ENCODE measurements around the gene TENM3. TPM values are rescaled to one million over a fixed set of nuclear protein-coding genes. Genes with fewer than 3 reads are reported as not detected.

The TENM3 gene
- total and polyA plus RNA-seq, 10 of the 15 experiments (the other 5 are each of a cell fraction or from before 2014, with no cell fraction given): 0.01 to 1.7 (median 0.08) TPM; not detected in 2

DNA sequence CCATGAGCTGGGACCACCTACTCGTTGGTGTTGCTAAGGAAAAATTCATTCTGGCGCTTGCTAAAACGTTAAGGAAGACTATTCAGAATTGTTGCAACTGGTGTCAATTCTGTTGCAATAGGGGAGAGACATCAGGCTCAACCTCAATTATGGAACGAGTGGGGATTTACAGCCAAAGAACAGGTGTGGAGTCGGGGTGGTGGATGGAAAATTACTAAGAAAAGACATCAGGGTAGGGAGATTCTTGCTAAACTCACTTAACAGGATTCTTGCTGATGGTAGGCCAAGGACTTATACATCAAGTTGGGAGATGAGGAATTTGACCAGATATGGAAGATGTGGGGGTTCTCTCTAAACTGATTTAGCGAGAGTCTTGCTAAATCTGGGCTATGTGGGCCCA is 139.7 kb downstream of the TENM3 start (continued):
- TF ChIP-seq, protein P1, sequence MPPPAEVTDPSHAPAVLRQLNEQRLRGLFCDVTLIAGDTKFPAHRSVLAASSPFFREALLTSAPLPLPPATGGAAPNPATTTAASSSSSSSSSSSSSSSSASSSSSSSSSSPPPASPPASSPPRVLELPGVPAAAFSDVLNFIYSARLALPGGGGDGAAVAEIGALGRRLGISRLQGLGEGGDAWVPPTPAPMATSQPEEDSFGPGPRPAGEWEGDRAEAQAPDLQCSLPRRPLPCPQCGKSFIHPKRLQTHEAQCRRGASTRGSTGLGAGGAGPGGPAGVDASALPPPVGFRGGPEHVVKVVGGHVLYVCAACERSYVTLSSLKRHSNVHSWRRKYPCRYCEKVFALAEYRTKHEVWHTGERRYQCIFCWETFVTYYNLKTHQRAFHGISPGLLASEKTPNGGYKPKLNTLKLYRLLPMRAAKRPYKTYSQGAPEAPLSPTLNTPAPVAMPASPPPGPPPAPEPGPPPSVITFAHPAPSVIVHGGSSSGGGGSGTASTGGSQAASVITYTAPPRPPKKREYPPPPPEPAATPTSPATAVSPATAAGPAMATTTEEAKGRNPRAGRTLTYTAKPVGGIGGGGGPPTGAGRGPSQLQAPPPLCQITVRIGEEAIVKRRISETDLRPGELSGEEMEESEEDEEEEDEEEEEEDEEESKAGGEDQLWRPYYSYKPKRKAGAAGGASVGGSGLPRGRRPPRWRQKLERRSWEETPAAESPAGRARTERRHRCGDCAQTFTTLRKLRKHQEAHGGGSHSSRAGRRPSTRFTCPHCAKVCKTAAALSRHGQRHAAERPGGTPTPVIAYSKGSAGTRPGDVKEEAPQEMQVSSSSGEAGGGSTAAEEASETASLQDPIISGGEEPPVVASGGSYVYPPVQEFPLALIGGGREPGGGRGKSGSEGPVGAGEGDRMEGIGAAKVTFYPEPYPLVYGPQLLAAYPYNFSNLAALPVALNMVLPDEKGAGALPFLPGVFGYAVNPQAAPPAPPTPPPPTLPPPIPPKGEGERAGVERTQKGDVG (CRISPR knock-in tag; IDR thresholded peaks at IDR 0.05): no peak
- TF ChIP-seq STAT3 (IDR thresholded peaks at IDR 0.05; ENCODE audit: low read depth, low read length) (no peak), WRNIP1 (IDR thresholded peaks at IDR 0.05; ENCODE audit: borderline replicate concordance, low read depth, low read length) (no peak), FOS (IDR thresholded peaks at IDR 0.05; ENCODE audit: borderline replicate concordance, extremely low read depth, insufficient read length) (no peak), HCFC1 (IDR thresholded peaks at IDR 0.05; ENCODE audit: low read length) (no peak), DPF2 (IDR thresholded peaks at IDR 0.05) (no peak), SP1 (IDR thresholded peaks at IDR 0.05; ENCODE audit: low read depth, low read length) (no peak), MYB (IDR thresholded peaks at IDR 0.05; ENCODE audit: borderline replicate concordance, low read depth, low read length) (no peak), NFXL1 (IDR thresholded peaks at IDR 0.05; ENCODE audit: borderline replicate concordance) (no peak), SREBF1 (IDR thresholded peaks at IDR 0.05; ENCODE audit: low read length) (no peak), RBBP5 (conservative IDR thresholded peaks at IDR 0.05) (no peak)

DNA sequence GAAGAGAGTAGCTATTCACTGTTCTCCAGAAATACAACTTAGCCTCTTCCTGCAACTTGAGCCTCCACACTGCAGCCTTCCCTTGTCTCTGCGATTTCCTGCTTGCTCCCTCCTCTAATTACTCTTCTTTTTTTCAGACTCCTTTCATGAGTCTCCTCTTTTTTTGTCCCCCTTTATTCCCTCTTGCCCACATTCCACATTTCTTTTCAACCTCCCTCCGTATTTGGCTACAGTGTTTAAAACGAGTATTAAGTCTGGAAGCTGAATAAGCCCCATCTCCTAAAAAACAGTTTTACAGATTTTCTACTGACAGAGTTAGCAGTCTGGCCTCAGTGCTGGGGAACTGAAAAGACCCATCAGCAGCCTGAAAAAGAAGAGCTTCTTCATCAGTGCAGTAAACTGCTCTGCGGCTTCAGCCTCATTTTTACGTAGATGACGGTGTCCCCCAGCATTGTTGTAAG is 141.5 kb downstream of the TENM3 start:
- Histone ChIP-seq H3K4me2 (ENCODE audit: control insufficient read depth, insufficient read depth) (no peak overlapping the region), H4K20me1 (ENCODE audit: control insufficient read depth, insufficient read depth) (no peaks in the 10 kb centered on the region), H3K27ac (ENCODE audit: control insufficient read depth, insufficient read depth) (no peak overlapping the region), H3K36me3 (ENCODE audit: control insufficient read depth in 2 of 2, insufficient read depth in 2 of 2, low read length in 1 of 2) (no peaks in the 10 kb centered on the region), H3K4me1 (ENCODE audit: control insufficient read depth, insufficient read depth, low read length) (no peaks in the 10 kb centered on the region), H3K9ac (ENCODE audit: control insufficient read depth, insufficient read depth, low read length) (no peak overlapping the region), H2AFZ (ENCODE audit: control insufficient read depth, low read depth, low read length) (no peak overlapping the region), H3K9me3 (replicated peaks; ENCODE audit: control insufficient read depth, insufficient read depth, low read length) (no peaks in the 10 kb centered on the region), H3K27me3 (replicated peaks in 1 of 2; ENCODE audit: control insufficient read depth in 2 of 2, insufficient read depth in 2 of 2, low read length in 1 of 2) (no peaks in the 10 kb centered on the region), H3K4me3 (no peak overlapping the region), H3K79me2 (ENCODE audit: control insufficient read depth, insufficient read depth, low read length) (no peaks in the 10 kb centered on the region)
- ChIA-PET RAD21 (ENCODE audit: unreplicated experiment) (no interaction called here), POLR2A (no interaction called here), CTCF (no interaction called here), SMC1A (ENCODE audit: uncharacterized antibody, unreplicated experiment) (no interaction called here)
- in situ Hi-C loops (cut with MboI) (no loop called here), intact Hi-C loops (cut with micrococcal nuclease; ENCODE audit: unreplicated experiment) (no loop called here)
- 43% methylated on average over 6 of the region's 6 CpGs for WGBS (ENCODE audit: insufficient coverage, insufficient replicate concordance, low lambda C conversion rate, missing lambda C conversion rate)
- no peak for FAIRE-seq
- no TSS peak for BruUV-seq (replicated peaks)
- no peak for TF ChIP-seq TCF3 (IDR thresholded peaks at IDR 0.05; ENCODE audit: borderline replicate concordance, insufficient read depth, low read depth, low read length)
- TF ChIP-seq ZNF207 (IDR thresholded peaks at IDR 0.05; ENCODE audit: borderline replicate concordance): no peak
- no peak for TF ChIP-seq CREM (IDR thresholded peaks at IDR 0.05; ENCODE audit: low read depth)
- TF ChIP-seq SUZ12 (IDR thresholded peaks at IDR 0.05; ENCODE audit: unreplicated experiment): no peak
- TF ChIP-seq ZBED1 (IDR thresholded peaks at IDR 0.05; ENCODE audit: borderline replicate concordance): no peak
- TF ChIP-seq MYB (IDR thresholded peaks at IDR 0.05; ENCODE audit: borderline replicate concordance, low read depth, low read length): no peak
- TF ChIP-seq RELA (IDR thresholded peaks at IDR 0.05; ENCODE audit: borderline replicate concordance, partially characterized antibody): no peak
- no peak for ATAC-seq
- DNase-seq (ENCODE audit: low read depth, low spot score): no peak

Measured in GM12878 (cell line).